ENCODE measurements around the gene ENKUR.

ENKUR gene

DNA sequence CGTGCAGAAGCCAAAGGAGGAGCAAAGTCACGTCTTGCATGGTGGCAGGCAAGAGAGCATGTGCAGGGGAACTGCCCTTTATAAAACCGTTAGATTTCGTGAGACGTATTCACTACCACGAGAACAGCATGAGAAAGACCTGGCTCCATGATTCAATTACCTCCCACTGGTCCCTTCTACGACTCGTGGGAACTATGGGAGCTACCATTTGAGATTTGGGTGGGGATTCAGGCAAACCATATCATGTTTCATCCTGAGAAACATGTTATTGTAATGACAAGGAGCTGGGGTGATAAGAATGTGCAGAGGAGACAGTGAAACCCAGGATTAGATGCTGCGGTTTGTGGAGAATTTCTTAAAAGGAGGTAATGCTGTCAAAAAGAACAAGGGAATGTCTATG is 34.4 kb upstream of the ENKUR start:
- TF ChIP-seq, protein P1, sequence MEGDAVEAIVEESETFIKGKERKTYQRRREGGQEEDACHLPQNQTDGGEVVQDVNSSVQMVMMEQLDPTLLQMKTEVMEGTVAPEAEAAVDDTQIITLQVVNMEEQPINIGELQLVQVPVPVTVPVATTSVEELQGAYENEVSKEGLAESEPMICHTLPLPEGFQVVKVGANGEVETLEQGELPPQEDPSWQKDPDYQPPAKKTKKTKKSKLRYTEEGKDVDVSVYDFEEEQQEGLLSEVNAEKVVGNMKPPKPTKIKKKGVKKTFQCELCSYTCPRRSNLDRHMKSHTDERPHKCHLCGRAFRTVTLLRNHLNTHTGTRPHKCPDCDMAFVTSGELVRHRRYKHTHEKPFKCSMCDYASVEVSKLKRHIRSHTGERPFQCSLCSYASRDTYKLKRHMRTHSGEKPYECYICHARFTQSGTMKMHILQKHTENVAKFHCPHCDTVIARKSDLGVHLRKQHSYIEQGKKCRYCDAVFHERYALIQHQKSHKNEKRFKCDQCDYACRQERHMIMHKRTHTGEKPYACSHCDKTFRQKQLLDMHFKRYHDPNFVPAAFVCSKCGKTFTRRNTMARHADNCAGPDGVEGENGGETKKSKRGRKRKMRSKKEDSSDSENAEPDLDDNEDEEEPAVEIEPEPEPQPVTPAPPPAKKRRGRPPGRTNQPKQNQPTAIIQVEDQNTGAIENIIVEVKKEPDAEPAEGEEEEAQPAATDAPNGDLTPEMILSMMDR (IDR thresholded peaks at IDR 0.05; ENCODE audit: poor library complexity, severe bottlenecking), result no peak
- Histone ChIP-seq H3K36me3 (ENCODE audit: low read depth) (no peaks in the 10 kb centered on the region), H3K4me3 (ENCODE audit: severe bottlenecking) (no peak overlapping the region), H3K27me3 (ENCODE audit: insufficient read depth, poor library complexity, severe bottlenecking) (no peaks in the 10 kb centered on the region), H3K27ac (ENCODE audit: poor library complexity, severe bottlenecking) (no peak overlapping the region), H3K9me3 (ENCODE audit: severe bottlenecking) (no peaks in the 10 kb centered on the region), H3K4me1 (ENCODE audit: insufficient read depth, poor library complexity, severe bottlenecking) (no peaks in the 10 kb centered on the region)
- DNase-seq (ENCODE audit: low spot score) (no peak), ATAC-seq (ENCODE audit: low read depth) (no peak)

DNA sequence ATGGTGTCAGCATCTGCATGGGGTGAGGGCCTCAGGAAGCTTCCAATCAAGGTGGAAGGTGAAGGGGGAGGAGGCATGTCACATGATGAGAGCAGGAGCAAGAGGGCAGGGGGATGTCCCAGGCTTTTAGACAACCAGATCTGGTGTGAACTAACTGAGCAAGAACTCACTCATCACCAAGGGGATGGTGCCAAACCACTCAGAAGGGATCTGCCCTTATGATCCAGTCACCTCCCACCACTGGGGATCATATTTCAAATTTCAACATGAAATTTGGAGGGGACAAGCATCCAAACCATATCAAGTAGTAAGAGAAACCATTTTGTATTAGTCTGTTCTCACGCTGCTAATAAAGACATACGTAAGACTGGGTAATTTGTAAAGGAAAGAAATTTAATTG is 34.0 kb upstream of the ENKUR start:
- H3K27me3 ChIP-seq (ENCODE audit: insufficient read depth, poor library complexity, severe bottlenecking), result no peaks in the 10 kb centered on the region
- H3K4me3 ChIP-seq (ENCODE audit: severe bottlenecking), result no peak overlapping the region
- DNase-seq (ENCODE audit: low spot score) (no peak), ATAC-seq (ENCODE audit: low read depth) (no peak)
- no peak overlapping the region for H3K27ac ChIP-seq (ENCODE audit: poor library complexity, severe bottlenecking)
- no peaks in the 10 kb centered on the region for H3K4me1 ChIP-seq (ENCODE audit: insufficient read depth, poor library complexity, severe bottlenecking)
- TF ChIP-seq, protein P1 (IDR thresholded peaks at IDR 0.05; ENCODE audit: poor library complexity, severe bottlenecking), result no peak
- H3K9me3 ChIP-seq (ENCODE audit: severe bottlenecking), result no peaks in the 10 kb centered on the region
- no peaks in the 10 kb centered on the region for H3K36me3 ChIP-seq (ENCODE audit: low read depth)

DNA sequence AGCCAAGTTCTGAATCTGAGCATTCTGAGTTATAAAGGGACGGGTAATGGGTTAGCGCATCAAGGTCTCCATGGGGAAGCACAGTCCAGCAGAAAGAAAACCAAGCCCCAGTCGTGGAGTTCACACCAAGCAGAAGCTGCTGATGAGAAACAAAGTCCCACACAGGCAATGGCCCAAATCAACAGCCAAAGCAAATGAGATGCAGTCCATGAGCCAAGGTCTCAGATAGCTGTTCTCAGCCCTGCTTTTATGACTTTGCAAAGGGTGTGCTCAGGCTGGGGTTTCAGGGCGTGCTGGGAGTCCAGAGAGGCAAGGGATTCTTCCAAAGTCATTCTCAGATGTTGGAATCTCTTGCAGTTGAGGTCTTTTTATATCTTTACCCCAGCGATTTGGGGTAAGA is 32.5 kb upstream of the ENKUR start:
- Histone ChIP-seq H3K27ac (ENCODE audit: poor library complexity, severe bottlenecking) (no peak overlapping the region), H3K4me1 (ENCODE audit: insufficient read depth, poor library complexity, severe bottlenecking) (no peaks in the 10 kb centered on the region), H3K36me3 (ENCODE audit: low read depth) (no peaks in the 10 kb centered on the region), H3K4me3 (ENCODE audit: severe bottlenecking) (no peak overlapping the region), H3K9me3 (ENCODE audit: severe bottlenecking) (no peaks in the 10 kb centered on the region), H3K27me3 (ENCODE audit: insufficient read depth, poor library complexity, severe bottlenecking) (no peaks in the 10 kb centered on the region)
- ATAC-seq (ENCODE audit: low read depth), result no peak
- TF ChIP-seq, protein P1 (IDR thresholded peaks at IDR 0.05; ENCODE audit: poor library complexity, severe bottlenecking), result no peak
- no peak for DNase-seq (ENCODE audit: low spot score)

DNA sequence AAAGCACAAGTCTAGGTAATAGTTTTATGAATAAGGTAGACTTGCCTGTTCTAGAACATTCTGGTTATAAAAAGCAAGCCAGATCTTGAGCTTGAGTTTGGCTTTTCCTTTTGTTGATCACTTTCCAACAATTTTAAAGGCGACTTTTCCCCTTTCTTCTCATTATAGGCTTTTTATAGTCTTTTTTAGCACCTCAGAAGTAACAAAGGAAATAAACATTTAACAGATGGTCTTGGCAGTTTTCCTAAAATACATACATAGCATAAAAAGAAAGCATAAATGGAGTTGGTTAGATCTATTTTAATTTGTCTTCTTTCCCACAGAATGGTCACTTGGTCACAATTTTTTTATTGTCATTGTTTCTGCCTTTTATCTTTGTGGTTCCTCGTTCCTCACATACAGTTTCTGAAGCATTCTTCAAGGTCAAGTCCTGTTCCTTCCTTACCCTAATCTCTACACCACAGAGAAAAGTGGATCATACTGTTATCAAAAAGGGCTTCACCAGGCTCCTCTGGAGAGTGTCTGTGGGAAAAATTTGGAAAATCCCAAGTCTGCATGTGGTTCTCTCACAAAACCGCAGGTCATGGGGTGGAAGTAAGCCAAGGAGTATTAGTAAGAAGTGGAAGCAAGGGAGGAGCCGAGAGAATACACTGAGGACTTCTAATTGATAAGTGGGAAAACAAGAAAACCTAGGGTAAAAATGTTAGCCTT is 31.8 kb upstream of the ENKUR start:
- no peak overlapping the region for H3K4me3 ChIP-seq (ENCODE audit: severe bottlenecking)
- no peak for DNase-seq (ENCODE audit: low spot score)

DNA sequence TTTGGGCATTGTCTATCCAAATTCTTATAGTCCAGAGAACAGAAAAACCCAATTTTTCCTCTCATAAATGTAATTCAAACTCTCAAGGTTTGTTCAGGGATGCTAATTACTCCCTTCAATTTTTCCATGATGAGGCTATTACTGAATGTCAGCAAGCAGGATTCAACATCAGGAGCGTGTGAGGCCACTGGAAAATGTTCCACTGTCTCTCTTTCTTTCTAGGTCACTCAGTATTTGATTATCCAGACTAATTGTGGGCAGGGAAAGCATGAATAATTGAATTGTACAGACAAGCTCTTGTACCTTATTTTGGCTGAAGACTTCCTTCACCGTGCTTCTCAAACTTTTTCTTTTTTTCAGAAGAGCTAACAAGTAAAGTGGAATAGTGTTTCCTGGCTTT is 31.1 kb upstream of the ENKUR start:
- no peaks in the 10 kb centered on the region for H3K36me3 ChIP-seq (ENCODE audit: low read depth)
- no peak for DNase-seq (ENCODE audit: low spot score)
- no peak overlapping the region for H3K4me3 ChIP-seq (ENCODE audit: severe bottlenecking)
- no peaks in the 10 kb centered on the region for H3K4me1 ChIP-seq (ENCODE audit: insufficient read depth, poor library complexity, severe bottlenecking)
- H3K9me3 ChIP-seq (ENCODE audit: severe bottlenecking), result no peaks in the 10 kb centered on the region
- TF ChIP-seq, protein P1 (IDR thresholded peaks at IDR 0.05; ENCODE audit: poor library complexity, severe bottlenecking), result no peak
- no peak overlapping the region for H3K27ac ChIP-seq (ENCODE audit: poor library complexity, severe bottlenecking)
- no peak for ATAC-seq (ENCODE audit: low read depth)
- no peaks in the 10 kb centered on the region for H3K27me3 ChIP-seq (ENCODE audit: insufficient read depth, poor library complexity, severe bottlenecking)

More for the DNA sequence above, 31.8 kb upstream of the ENKUR start:
- Histone ChIP-seq H3K9me3 (ENCODE audit: severe bottlenecking) (no peaks in the 10 kb centered on the region), H3K27me3 (ENCODE audit: insufficient read depth, poor library complexity, severe bottlenecking) (no peaks in the 10 kb centered on the region), H3K4me1 (ENCODE audit: insufficient read depth, poor library complexity, severe bottlenecking) (no peaks in the 10 kb centered on the region), H3K27ac (ENCODE audit: poor library complexity, severe bottlenecking) (no peak overlapping the region), H3K36me3 (ENCODE audit: low read depth) (no peaks in the 10 kb centered on the region)
- TF ChIP-seq, protein P1 (IDR thresholded peaks at IDR 0.05; ENCODE audit: poor library complexity, severe bottlenecking), result no peak
- ATAC-seq (ENCODE audit: low read depth), result peak; percentile 35; the same call in 1 of the 3 replicates
